Neural crest cell (in vitro differentiated cells): ENCODE data around the gene RSPO1. TPM values are rescaled to one million over a fixed set of nuclear protein-coding genes. Genes with fewer than 3 reads are reported as not detected.

Source experiments
- DNase-seq: peaks from one replicate; pipeline ENCODE4 v3.0.0; 2021; ENCODE audit warnings: low read depth, mixed read lengths, low spot score
- H3K27ac Mint-ChIP-seq: one replicate; pipeline ENCODE4 v1.8.0; 2021; ENCODE audit warnings: mild to moderate bottlenecking, mixed read lengths; ENCODE audit not compliant: unreplicated experiment
- H3K27me3 Mint-ChIP-seq: 2 replicates; pipeline ENCODE4 v1.8.0; 2021; ENCODE audit warnings: low read depth, mild to moderate bottlenecking, mixed read lengths
- H3K36me3 Mint-ChIP-seq: 2 replicates; pipeline ENCODE4 v1.8.0; 2021; ENCODE audit warnings: low read depth, mild to moderate bottlenecking, mixed read lengths
- H3K4me1 Mint-ChIP-seq: 2 replicates; pipeline ENCODE4 v1.8.0; 2021; ENCODE audit warnings: mixed read lengths
- H3K4me3 Mint-ChIP-seq: one replicate; pipeline ENCODE4 v1.8.0; 2021; ENCODE audit warnings: mild to moderate bottlenecking, mixed read lengths
- H3K9me3 Mint-ChIP-seq: 2 replicates; pipeline ENCODE4 v1.8.0; 2021; ENCODE audit warnings: mixed read lengths
- total RNA-seq: library from RNA; stranded (reverse); gene quantifications from 2 replicates; pipeline ENCODE4 v1.2.1, GENCODE V29; 2021
- TF ChIP-seq, protein P1 (sequence below): fragments of 200-600 bp; sonication (generic); conservative IDR thresholded peaks from 2 replicates; pipeline ENCODE4 v1.5.0; 2021; ENCODE audit warnings: antibody characterized with exemption, mild to moderate bottlenecking

Gene RSPO1
- total RNA-seq, 1 donor from 2014 or later = 0.54 TPM

DNA sequence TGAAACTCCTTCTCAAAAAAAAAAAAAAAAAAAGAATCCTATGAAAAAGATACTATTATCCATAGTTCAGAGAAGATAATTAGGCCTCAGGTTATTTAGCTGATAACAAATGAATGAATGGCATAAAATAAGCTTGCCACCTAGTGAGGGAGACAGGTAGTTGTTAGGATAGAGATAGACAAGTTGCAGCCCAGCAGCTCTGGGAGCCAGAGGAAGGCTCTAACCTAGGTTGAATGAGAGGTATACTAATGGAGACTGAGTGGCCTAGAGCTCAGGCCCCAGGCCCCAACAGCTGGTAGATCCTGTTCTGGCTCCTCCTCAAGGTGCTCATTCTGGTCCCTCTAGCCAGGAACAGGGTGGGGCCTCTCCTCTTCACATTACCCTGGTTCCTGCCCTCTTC lies 20.6 kb upstream of the RSPO1 start:
- H3K4me3 Mint-ChIP-seq = no peak overlapping the region
- H3K27ac Mint-ChIP-seq = no peak overlapping the region
- no peak for DNase-seq
- peaks cover 21% of the 10 kb centered on the region for H3K27me3 Mint-ChIP-seq
- no peaks in the 10 kb centered on the region for H3K9me3 Mint-ChIP-seq
- H3K36me3 Mint-ChIP-seq = no peaks in the 10 kb centered on the region
- no peaks in the 10 kb centered on the region for H3K4me1 Mint-ChIP-seq
- TF ChIP-seq, protein P1, sequence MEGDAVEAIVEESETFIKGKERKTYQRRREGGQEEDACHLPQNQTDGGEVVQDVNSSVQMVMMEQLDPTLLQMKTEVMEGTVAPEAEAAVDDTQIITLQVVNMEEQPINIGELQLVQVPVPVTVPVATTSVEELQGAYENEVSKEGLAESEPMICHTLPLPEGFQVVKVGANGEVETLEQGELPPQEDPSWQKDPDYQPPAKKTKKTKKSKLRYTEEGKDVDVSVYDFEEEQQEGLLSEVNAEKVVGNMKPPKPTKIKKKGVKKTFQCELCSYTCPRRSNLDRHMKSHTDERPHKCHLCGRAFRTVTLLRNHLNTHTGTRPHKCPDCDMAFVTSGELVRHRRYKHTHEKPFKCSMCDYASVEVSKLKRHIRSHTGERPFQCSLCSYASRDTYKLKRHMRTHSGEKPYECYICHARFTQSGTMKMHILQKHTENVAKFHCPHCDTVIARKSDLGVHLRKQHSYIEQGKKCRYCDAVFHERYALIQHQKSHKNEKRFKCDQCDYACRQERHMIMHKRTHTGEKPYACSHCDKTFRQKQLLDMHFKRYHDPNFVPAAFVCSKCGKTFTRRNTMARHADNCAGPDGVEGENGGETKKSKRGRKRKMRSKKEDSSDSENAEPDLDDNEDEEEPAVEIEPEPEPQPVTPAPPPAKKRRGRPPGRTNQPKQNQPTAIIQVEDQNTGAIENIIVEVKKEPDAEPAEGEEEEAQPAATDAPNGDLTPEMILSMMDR = no peak

DNA sequence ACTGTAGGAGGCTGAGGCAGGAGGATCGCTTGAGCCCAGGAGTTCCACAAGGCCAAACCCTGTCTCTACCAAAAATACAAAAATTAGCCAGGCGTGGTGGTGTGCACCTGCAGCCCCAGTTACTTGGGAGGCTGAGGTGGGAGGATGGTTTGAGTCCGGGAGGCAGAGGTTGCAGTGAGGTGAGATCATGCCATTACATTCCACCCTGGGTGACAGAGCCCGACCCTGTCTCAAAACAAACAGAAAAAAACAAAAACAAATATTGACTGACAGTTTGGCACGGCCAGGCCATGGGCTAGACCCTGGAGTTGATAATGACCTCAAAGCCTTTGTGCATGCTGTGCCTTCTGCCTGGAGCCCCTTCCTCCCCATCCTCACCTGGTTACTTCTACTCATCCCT lies 19.2 kb upstream of the RSPO1 start:
- Mint-ChIP-seq H3K4me1 (no peaks in the 10 kb centered on the region), H3K27ac (no peak overlapping the region), H3K4me3 (no peak overlapping the region), H3K36me3 (no peaks in the 10 kb centered on the region), H3K9me3 (no peaks in the 10 kb centered on the region), H3K27me3 (peaks cover 16% of the 10 kb centered on the region)
- TF ChIP-seq, protein P1 = no peak
- DNase-seq = no peak

DNA sequence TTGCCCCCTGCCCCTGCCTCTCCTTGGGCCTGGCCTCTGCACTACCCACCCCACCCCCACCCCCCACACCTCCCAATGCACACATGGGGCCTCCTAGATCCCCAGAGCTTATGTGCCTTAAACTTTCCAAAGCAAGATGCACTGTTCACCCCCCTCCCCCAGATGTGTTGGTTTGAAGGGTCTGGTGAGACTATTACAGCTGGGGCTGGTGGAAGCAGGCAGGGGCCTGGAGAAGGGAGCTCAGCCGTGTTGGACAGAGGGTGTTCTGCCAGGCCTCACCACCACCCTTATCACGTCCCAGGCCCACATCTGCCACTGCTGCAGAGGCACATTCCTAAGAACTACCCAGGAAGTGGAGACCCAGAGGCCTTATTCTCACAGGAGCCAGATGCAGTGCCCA lies 18.3 kb upstream of the RSPO1 start:
- Mint-ChIP-seq H3K36me3 (no peaks in the 10 kb centered on the region), H3K4me1 (no peaks in the 10 kb centered on the region), H3K27ac (no peak overlapping the region), H3K27me3 (peaks cover 17% of the 10 kb centered on the region), H3K9me3 (no peaks in the 10 kb centered on the region), H3K4me3 (no peak overlapping the region)
- no peak for DNase-seq
- TF ChIP-seq, protein P1 = no peak

DNA sequence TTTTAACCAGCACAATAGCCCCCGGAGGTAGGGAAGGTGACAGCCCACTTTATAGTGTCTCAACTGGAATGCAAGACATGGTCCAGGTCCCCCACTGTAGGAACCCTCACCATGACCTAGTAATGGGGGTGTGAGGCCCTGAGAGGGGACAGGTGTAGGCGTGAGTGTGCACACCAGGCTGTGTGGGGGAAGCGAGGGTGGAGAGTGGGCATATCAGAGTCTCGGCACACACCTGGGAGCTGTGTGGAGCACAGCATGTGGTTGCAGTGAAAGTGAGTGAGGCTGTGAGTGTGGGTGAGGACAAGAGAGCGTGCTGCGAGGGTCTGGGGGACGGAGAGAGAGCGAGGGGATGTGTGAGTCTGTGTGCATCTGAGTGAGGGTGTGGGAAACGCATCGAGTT lies 17.1 kb upstream of the RSPO1 start:
- TF ChIP-seq, protein P1 = no peak
- H3K27me3 Mint-ChIP-seq = peaks cover 19% of the 10 kb centered on the region
- no peaks in the 10 kb centered on the region for H3K9me3 Mint-ChIP-seq
- H3K36me3 Mint-ChIP-seq = no peaks in the 10 kb centered on the region
- peak overlapping the region; percentile 84 for H3K27ac Mint-ChIP-seq
- H3K4me1 Mint-ChIP-seq = no peaks in the 10 kb centered on the region
- no peak for DNase-seq
- no peak overlapping the region for H3K4me3 Mint-ChIP-seq

DNA sequence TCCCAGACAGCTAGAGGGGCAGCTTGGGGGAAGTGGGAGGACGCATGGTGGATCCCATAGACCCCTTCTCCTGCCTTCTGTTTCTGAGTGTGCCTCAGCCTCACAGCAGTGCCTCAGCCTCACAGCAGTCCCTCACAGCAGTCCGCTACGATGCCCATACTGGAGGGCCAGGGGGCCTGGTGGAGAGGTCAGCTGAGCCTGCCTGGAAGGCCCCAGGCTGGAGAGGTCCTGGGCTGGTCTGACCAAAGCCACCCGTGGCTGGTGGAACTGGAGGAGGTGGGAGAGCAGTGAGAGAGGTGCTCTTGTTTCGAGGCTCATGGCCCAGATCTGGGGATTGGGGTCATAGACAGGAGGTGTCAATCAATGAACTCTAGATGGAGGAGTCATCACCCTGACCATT lies 16.0 kb upstream of the RSPO1 start:
- Mint-ChIP-seq H3K4me1 (no peaks in the 10 kb centered on the region), H3K27ac (no peak overlapping the region), H3K27me3 (peaks cover 28% of the 10 kb centered on the region), H3K36me3 (no peaks in the 10 kb centered on the region), H3K9me3 (no peaks in the 10 kb centered on the region), H3K4me3 (no peak overlapping the region)
- DNase-seq = no peak
- TF ChIP-seq, protein P1 = no peak

DNA sequence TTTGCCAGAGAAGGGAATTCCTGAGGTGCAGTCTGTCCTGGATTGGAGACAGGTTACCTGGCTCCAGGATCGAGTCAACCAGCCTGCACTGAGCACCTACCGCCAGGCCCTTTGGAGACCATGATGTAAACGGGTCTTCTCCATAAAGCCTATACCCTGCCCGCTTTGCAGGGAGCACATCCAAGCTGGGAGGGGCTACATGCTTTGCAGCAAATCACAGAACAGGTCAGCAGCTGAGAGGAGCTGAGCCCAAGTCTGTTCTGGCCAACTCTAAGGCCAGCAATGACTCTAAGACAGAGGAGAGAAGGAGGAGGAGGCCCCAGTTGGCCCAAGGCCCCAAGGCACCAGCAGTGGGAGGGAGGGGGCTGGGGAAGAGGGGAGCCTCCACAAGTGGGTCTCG lies 15.5 kb upstream of the RSPO1 start:
- Mint-ChIP-seq H3K36me3 (no peaks in the 10 kb centered on the region), H3K9me3 (no peaks in the 10 kb centered on the region), H3K27me3 (peaks cover 31% of the 10 kb centered on the region), H3K4me3 (no peak overlapping the region), H3K4me1 (no peaks in the 10 kb centered on the region), H3K27ac (no peak overlapping the region)
- TF ChIP-seq, protein P1 = no peak
- no peak for DNase-seq
